Measurements from ENCODE around the gene RAF1.

- TF ChIP-seq, protein P1, sequence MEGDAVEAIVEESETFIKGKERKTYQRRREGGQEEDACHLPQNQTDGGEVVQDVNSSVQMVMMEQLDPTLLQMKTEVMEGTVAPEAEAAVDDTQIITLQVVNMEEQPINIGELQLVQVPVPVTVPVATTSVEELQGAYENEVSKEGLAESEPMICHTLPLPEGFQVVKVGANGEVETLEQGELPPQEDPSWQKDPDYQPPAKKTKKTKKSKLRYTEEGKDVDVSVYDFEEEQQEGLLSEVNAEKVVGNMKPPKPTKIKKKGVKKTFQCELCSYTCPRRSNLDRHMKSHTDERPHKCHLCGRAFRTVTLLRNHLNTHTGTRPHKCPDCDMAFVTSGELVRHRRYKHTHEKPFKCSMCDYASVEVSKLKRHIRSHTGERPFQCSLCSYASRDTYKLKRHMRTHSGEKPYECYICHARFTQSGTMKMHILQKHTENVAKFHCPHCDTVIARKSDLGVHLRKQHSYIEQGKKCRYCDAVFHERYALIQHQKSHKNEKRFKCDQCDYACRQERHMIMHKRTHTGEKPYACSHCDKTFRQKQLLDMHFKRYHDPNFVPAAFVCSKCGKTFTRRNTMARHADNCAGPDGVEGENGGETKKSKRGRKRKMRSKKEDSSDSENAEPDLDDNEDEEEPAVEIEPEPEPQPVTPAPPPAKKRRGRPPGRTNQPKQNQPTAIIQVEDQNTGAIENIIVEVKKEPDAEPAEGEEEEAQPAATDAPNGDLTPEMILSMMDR (IDR thresholded peaks at IDR 0.05) = no peak
- TF ChIP-seq POLR2A (IDR thresholded peaks at IDR 0.05) = no peak
Measured at GRCh38 chr3:12593473-12593872, 70.4 kb downstream of the RAF1 start.
